Cardiac fibroblast (primary cell): ENCODE data around the gene SHOC2.

Experiments
- DNase-seq, 2 donors: peaks; one replicate each; pipeline versions ENCODE4 v3.0.0 to v3.0.0-alpha.2; 2010; ENCODE audit warnings: low read depth in 2 of 2
- H3K4me3 ChIP-seq, 2 donors: replicated peaks in 1 of 2; 1 replicate in 1 of 2; 2 replicates in 1 of 2; pipeline ENCODE4 v1.5.1; 2011; ENCODE audit warnings: low read depth in 2 of 2, low read length in 2 of 2, mild to moderate bottlenecking in 2 of 2, moderate library complexity in 1 of 2
- CTCF ChIP-seq: IDR thresholded peaks from one replicate; pipeline ENCODE4 v1.5.1; 2011; ENCODE audit warnings: low read depth, mild to moderate bottlenecking, low read length, inconsistent platforms

The SHOC2 gene

DNA sequence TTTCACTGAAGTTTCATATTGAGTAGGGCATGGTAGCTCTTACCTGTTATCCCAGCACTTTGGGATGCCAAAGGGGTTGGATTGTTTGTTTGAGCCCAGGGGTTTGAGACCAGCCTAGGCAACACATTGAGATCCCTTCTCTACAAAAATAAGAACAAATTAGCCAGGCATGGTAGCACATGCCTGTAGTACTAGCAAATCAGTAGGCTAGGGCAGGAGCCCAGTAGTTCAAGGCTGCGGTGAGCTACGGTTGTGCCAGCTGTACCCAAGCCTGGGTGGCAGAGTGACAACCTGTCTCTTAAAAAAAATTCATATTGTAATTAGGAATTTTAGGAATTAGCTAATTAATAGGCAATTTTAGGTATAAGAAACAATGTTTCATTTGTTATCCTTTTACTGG, 18.4 kb upstream of the SHOC2 start:
- DNase-seq = no peak
- no peak overlapping the region for H3K4me3 ChIP-seq
- TF ChIP-seq CTCF = no peak

DNA sequence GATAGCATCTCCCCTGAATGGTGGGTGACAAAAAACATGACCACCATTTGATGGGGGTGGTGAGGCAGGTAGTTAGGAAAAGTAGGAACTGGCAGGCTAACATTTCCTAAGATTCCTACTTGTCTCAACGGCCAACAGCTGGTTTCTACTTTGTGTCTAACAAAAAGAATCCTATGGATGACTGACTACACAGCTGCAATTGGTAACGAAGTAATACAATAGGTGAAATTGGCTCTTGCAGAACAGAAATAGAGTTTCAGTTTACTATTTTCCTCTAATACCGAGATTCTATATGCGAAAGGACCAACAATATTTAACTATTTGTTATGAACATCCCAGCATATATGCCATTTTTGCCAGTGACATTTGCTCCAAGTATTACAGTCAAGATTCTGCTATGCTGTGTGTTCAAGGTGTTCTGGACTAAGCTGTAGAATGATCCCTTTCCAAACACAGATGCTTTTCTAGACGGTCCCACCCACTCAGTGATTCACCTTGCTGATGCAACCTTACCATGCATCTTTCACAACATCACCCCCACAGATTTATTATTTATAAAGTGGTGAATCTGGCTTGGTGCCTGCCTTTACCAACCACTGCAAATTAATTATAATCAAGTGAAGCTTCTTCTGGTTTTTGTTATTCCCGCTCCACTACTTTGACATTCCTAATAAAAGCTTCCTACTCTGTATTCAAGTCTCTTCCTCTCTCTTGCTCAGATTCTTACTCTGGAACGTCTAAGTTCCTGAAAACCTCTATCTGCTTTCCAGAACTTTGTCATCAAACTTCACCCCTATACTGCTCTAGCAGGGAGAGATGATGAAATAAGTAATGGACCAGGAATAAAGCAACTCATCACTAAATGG, 17.2 kb upstream of the SHOC2 start:
- no peak overlapping the region for H3K4me3 ChIP-seq
- TF ChIP-seq CTCF = no peak
- peak; percentile 55 to 93 for DNase-seq

- H3K4me3 ChIP-seq = no peak overlapping the region
- TF ChIP-seq CTCF = no peak
- DNase-seq = peak in 1 of 2 donors; percentile 55
Observed at GRCh38 chr10:110903280-110904278, 15.8 kb upstream of the SHOC2 start.

DNA sequence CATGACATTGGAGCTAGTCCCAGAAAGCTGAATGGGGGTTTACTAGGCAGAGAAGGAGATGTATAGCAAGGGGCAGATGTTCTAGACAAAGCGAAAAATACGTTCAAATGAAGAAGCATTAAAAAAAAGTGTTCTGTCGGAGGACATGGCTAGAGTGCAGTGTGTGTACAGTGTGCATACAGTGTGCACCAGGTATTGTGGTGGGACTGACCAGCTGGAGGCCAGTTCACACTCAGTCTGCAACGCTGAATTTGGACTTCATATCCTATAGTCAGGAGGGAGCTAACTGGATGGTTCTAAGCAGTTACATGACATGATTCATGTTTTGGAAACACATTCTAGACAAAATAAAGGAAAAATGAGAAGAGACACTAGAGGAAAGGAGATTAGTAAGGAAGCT, 9.3 kb upstream of the SHOC2 start:
- no peak overlapping the region for H3K4me3 ChIP-seq
- no peak for TF ChIP-seq CTCF

DNA sequence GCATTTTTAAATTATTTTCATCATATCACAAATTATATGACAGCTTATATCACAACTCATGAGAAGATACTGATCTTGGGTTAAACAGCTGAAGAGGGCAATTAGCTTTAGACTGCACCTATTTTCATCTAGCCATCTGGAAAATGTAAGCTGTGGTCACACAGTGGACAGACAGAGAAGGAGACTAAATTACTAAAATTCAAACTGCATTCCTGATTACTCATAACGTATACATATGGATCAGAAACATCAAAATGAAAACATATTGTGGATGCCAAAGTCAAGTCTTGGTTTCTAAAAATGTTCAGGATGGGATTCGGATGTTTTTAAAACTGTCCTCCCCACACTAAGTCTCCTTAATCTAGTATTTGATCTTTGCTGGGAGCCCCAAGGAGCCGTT, 7.0 kb upstream of the SHOC2 start:
- peak; percentile 10 to 67 for DNase-seq
- no peak overlapping the region for H3K4me3 ChIP-seq
- TF ChIP-seq CTCF = no peak

More for the DNA sequence above, 9.3 kb upstream of the SHOC2 start:
- no peak for DNase-seq

DNA sequence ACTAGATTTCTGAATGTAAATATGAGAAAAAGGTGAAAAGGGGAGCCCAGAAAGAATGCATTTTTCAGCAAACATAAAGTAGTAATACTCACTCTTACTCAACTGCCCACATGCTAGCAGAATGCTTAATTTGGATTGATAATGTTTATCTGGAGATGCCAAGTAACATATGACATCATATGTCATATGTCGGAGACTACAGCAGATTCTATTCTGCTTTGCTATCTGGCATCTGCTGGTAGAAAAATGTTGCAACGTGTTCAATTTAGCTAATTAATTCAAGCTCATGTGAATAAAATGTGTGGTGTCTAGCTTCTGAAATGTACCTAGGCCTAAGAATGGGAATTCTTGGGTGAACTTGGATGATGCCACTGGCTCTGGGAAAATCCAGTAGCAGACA, 5.0 kb upstream of the SHOC2 start:
- no peak for TF ChIP-seq CTCF
- DNase-seq = no peak
- H3K4me3 ChIP-seq = no peak overlapping the region
